DND-41 (cell line): ENCODE measurements around the gene SARS2.

ENCODE experiments used
- EZH2 ChIP-seq: IDR thresholded peaks from 3 replicates; pipeline ENCODE4 v1.6.1; 2012; ENCODE audit warnings: borderline replicate concordance, low read depth, mild to moderate bottlenecking, moderate library complexity, low read length, inconsistent platforms; ENCODE audit not compliant: severe bottlenecking
- TF ChIP-seq, protein P1 (sequence below): IDR thresholded peaks from 2 replicates; pipeline ENCODE4 v1.5.1; 2012; ENCODE audit warnings: borderline replicate concordance, low read length, moderate library complexity, mild to moderate bottlenecking; ENCODE audit not compliant: poor library complexity, severe bottlenecking; ENCODE audit errors: extremely low read depth

DNA sequence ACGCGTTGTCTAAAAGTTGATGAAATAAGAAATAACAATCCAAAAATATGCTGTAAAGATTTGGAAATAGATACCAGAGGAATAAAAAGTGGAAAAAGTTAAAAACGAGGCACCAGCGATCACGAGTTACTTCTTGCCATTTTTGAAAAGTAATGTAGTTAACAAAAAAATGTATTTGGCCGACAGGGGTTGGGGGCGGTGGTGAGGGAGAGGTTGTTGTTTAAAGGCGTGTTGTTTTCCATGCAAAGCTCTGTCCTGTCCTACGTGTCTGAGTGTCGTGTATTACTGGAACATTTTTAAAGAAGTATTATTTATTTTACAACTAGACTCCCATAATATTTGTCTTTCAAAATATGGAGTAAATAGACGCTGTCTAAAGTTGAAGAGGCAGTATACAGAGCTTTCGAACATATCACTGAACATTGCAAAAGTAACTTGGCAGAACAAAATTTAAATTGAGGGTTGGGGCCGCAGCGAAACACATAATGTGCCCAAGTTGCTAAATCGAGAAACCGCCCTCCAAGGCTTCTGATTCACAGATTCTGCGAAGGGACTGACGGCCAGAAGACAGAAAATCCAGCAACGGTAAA, 44.2 kb upstream of the SARS2 start:
- TF ChIP-seq, protein P1, sequence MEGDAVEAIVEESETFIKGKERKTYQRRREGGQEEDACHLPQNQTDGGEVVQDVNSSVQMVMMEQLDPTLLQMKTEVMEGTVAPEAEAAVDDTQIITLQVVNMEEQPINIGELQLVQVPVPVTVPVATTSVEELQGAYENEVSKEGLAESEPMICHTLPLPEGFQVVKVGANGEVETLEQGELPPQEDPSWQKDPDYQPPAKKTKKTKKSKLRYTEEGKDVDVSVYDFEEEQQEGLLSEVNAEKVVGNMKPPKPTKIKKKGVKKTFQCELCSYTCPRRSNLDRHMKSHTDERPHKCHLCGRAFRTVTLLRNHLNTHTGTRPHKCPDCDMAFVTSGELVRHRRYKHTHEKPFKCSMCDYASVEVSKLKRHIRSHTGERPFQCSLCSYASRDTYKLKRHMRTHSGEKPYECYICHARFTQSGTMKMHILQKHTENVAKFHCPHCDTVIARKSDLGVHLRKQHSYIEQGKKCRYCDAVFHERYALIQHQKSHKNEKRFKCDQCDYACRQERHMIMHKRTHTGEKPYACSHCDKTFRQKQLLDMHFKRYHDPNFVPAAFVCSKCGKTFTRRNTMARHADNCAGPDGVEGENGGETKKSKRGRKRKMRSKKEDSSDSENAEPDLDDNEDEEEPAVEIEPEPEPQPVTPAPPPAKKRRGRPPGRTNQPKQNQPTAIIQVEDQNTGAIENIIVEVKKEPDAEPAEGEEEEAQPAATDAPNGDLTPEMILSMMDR = no peak
- no peak for TF ChIP-seq EZH2
